Immature natural killer cell (primary cell): ENCODE results near the gene SEC14L6. TPM values are rescaled to one million over a fixed set of nuclear protein-coding genes. Genes with fewer than 3 reads are reported as not detected.
"Not testable (repeated sequence)": the region's sequence is repeated elsewhere in the genome, so short reads cannot be mapped to it uniquely, and the experiment has no call there.

ENCODE experiments used
- DNase-seq, 3 donors: peaks; one replicate each; pipeline ENCODE4 v3.0.0; 2022; ENCODE audit warnings: mixed read lengths in 1 of 3
- H3K27ac Mint-ChIP-seq, 6 donors: one replicate each; pipeline ENCODE4 v1.8.0; 2020; ENCODE audit warnings: mixed read lengths in 6 of 6, mild to moderate bottlenecking in 5 of 6, inconsistent platforms in 4 of 6, moderate library complexity in 3 of 6
- H3K27me3 Mint-ChIP-seq, 3 donors: one replicate each; pipeline ENCODE4 v1.8.0; 2020 to 2021; ENCODE audit warnings: low read depth in 3 of 3, mild to moderate bottlenecking in 3 of 3, mixed read lengths in 3 of 3, moderate library complexity in 3 of 3, inconsistent platforms in 1 of 3
- H3K36me3 Mint-ChIP-seq, 3 donors: one replicate each; pipeline ENCODE4 v1.8.0; 2020; ENCODE audit warnings: mixed read lengths in 3 of 3, inconsistent platforms in 2 of 3, mild to moderate bottlenecking in 2 of 3
- H3K4me1 Mint-ChIP-seq, 2 donors: one replicate each; pipeline ENCODE4 v1.8.0; 2020; ENCODE audit warnings: inconsistent platforms in 2 of 2, mild to moderate bottlenecking in 2 of 2, mixed read lengths in 2 of 2, moderate library complexity in 1 of 2
- H3K4me3 Mint-ChIP-seq, 5 donors: one replicate each; pipeline ENCODE4 v1.8.0; 2020; ENCODE audit warnings: mild to moderate bottlenecking in 5 of 5, mixed read lengths in 5 of 5, inconsistent platforms in 3 of 5, moderate library complexity in 3 of 5
- H3K9me3 Mint-ChIP-seq, 6 donors: one replicate each; pipeline ENCODE4 v1.8.0; 2020; ENCODE audit warnings: mild to moderate bottlenecking in 6 of 6, mixed read lengths in 6 of 6, inconsistent platforms in 4 of 6, moderate library complexity in 3 of 6
- polyA plus RNA-seq, 3 donors: library from polyadenylated mRNA; unstranded; fragments of 300-500 nt; fragmentation: Illumina TruSeq; gene quantifications; one replicate each; pipeline ENCODE4 v1.2.3, GENCODE V29; 2021

The SEC14L6 gene
- polyA plus RNA-seq, 3 donors from 2014 or later: 1.0 TPM; not detected in 2

- Mint-ChIP-seq H3K4me1 (no peaks in the 10 kb centered on the region), H3K27ac (no peak overlapping the region), H3K27me3 (peaks cover 0 to 2% (median 2%) of the 10 kb centered on the region in 3 donors), H3K9me3 (no peaks in the 10 kb centered on the region), H3K36me3 (no peaks in the 10 kb centered on the region), H3K4me3 (no peak overlapping the region)
- no peak for DNase-seq
Measured at GRCh38 chr22:30561402-30562189, 15.1 kb upstream of the SEC14L6 start.

GRCh38 chr22:30560643-30561202, 14.2 kb upstream of the SEC14L6 start:
- not testable (repeated sequence) for H3K9me3 Mint-ChIP-seq, H3K4me3 Mint-ChIP-seq, H3K36me3 Mint-ChIP-seq, H3K4me1 Mint-ChIP-seq, DNase-seq, H3K27ac Mint-ChIP-seq, H3K27me3 Mint-ChIP-seq

DNA sequence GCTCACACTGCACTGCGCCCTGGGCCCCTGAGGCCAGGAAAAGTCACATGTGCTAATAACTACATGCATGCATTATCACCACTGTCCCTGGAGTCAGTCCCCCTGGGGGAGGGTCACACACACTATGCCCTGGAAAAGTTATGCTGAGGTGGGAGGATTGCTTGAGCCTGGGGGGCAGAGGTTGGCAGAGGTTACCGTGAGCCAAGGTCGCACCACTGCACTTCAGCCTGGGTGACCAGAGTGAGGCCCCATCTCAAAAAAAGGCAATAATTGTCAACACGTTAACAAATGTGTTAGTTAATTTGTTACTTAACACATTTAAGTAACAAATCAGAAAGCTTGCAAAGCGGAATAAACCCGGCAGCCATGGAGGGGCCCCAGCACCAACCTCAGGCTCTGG, 13.3 kb upstream of the SEC14L6 start:
- Mint-ChIP-seq H3K4me3 (no peak overlapping the region), H3K27me3 (peaks cover 0 to 2% (median 2%) of the 10 kb centered on the region in 3 donors), H3K9me3 (no peaks in the 10 kb centered on the region), H3K27ac (no peak overlapping the region), H3K36me3 (no peaks in the 10 kb centered on the region), H3K4me1 (no peaks in the 10 kb centered on the region)
- no peak for DNase-seq

- Mint-ChIP-seq H3K4me1 (no peaks in the 10 kb centered on the region), H3K4me3 (no peak overlapping the region), H3K36me3 (no peaks in the 10 kb centered on the region), H3K27me3 (peaks cover 0 to 2% (median 2%) of the 10 kb centered on the region in 3 donors), H3K9me3 (no peaks in the 10 kb centered on the region), H3K27ac (no peak overlapping the region)
- no peak for DNase-seq
Measured at GRCh38 chr22:30557243-30557642, 10.7 kb upstream of the SEC14L6 start.

- no peaks in the 10 kb centered on the region for H3K36me3 Mint-ChIP-seq
- DNase-seq: no peak
- H3K9me3 Mint-ChIP-seq: no peaks in the 10 kb centered on the region
- no peak overlapping the region for H3K27ac Mint-ChIP-seq
- H3K4me1 Mint-ChIP-seq: no peaks in the 10 kb centered on the region
- peaks cover 0 to 2% (median 2%) of the 10 kb centered on the region in 3 donors for H3K27me3 Mint-ChIP-seq
- H3K4me3 Mint-ChIP-seq: no peak overlapping the region
Measured at GRCh38 chr22:30556388-30556787, 9.8 kb upstream of the SEC14L6 start.

- Mint-ChIP-seq H3K36me3 (no peaks in the 10 kb centered on the region), H3K27ac (no peak overlapping the region)
Measured at GRCh38 chr22:30555282-30556210, 9.0 kb upstream of the SEC14L6 start.

GRCh38 chr22:30553971-30554370, 7.4 kb upstream of the SEC14L6 start:
- H3K27ac Mint-ChIP-seq: no peak overlapping the region
- no peak overlapping the region for H3K4me3 Mint-ChIP-seq
- H3K36me3 Mint-ChIP-seq: no peaks in the 10 kb centered on the region
- no peaks in the 10 kb centered on the region for H3K4me1 Mint-ChIP-seq
- no peaks in the 10 kb centered on the region for H3K9me3 Mint-ChIP-seq
- DNase-seq: no peak
- H3K27me3 Mint-ChIP-seq: peaks cover 2 to 7% (median 4%) of the 10 kb centered on the region in 3 donors

More at GRCh38 chr22:30555282-30556210, 9.0 kb upstream of the SEC14L6 start:
- no peak overlapping the region for H3K4me3 Mint-ChIP-seq
- H3K27me3 Mint-ChIP-seq: peaks cover 0 to 2% (median 2%) of the 10 kb centered on the region in 3 donors
- H3K4me1 Mint-ChIP-seq: no peaks in the 10 kb centered on the region
- no peak for DNase-seq
- no peaks in the 10 kb centered on the region for H3K9me3 Mint-ChIP-seq

GRCh38 chr22:30552719-30553118, 6.2 kb upstream of the SEC14L6 start:
- no peaks in the 10 kb centered on the region for H3K4me1 Mint-ChIP-seq
- no peak for DNase-seq
- H3K36me3 Mint-ChIP-seq: no peaks in the 10 kb centered on the region
- H3K9me3 Mint-ChIP-seq: no peaks in the 10 kb centered on the region
- no peak overlapping the region for H3K4me3 Mint-ChIP-seq
- H3K27me3 Mint-ChIP-seq: peaks cover 2 to 11% (median 7%) of the 10 kb centered on the region in 3 donors
- no peak overlapping the region for H3K27ac Mint-ChIP-seq

GRCh38 chr22:30551813-30552212, 5.3 kb upstream of the SEC14L6 start:
- not testable (repeated sequence) for H3K27ac Mint-ChIP-seq, H3K4me1 Mint-ChIP-seq, DNase-seq, H3K4me3 Mint-ChIP-seq, H3K36me3 Mint-ChIP-seq, H3K9me3 Mint-ChIP-seq
- peaks cover 4 to 13% (median 5%) of the 10 kb centered on the region in 3 donors for H3K27me3 Mint-ChIP-seq

- peaks cover 3 to 20% (median 15%) of the 10 kb centered on the region in 3 donors for H3K27me3 Mint-ChIP-seq
- DNase-seq: no peak
- H3K4me3 Mint-ChIP-seq: no peak overlapping the region
- H3K4me1 Mint-ChIP-seq: no peaks in the 10 kb centered on the region
- no peak overlapping the region for H3K27ac Mint-ChIP-seq
- no peaks in the 10 kb centered on the region for H3K36me3 Mint-ChIP-seq
- H3K9me3 Mint-ChIP-seq: peaks cover 0 to 1% (median 0%) of the 10 kb centered on the region in 6 donors
Measured at GRCh38 chr22:30547188-30547587, 647 bp upstream of the SEC14L6 start.

DNA sequence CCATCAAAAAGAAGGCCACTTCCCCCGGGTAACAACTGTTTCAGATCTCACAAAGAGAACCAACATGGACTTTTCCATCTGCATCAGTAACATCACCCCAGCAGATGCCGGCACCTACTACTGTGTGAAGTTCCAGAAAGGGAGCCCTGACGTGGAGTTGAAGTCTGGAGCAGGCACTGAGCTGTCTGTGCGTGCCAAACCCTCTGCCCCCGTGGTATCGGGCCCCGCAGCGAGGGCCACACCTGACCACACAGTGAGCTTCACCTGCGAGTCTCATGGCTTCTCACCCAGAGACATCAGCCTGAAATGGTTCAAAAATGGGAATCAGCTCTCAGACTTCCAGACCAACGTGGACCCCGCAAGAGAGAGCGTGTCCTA, 3.7 kb downstream of the SEC14L6 start:
- H3K27me3 Mint-ChIP-seq: peaks cover 13 to 19% (median 15%) of the 10 kb centered on the region in 3 donors
- no peaks in the 10 kb centered on the region for H3K36me3 Mint-ChIP-seq
- peaks cover 0 to 1% (median 0%) of the 10 kb centered on the region in 6 donors for H3K9me3 Mint-ChIP-seq
- H3K27ac Mint-ChIP-seq: no peak overlapping the region
- no peak for DNase-seq
- no peak overlapping the region for H3K4me3 Mint-ChIP-seq
- no peaks in the 10 kb centered on the region for H3K4me1 Mint-ChIP-seq

DNA sequence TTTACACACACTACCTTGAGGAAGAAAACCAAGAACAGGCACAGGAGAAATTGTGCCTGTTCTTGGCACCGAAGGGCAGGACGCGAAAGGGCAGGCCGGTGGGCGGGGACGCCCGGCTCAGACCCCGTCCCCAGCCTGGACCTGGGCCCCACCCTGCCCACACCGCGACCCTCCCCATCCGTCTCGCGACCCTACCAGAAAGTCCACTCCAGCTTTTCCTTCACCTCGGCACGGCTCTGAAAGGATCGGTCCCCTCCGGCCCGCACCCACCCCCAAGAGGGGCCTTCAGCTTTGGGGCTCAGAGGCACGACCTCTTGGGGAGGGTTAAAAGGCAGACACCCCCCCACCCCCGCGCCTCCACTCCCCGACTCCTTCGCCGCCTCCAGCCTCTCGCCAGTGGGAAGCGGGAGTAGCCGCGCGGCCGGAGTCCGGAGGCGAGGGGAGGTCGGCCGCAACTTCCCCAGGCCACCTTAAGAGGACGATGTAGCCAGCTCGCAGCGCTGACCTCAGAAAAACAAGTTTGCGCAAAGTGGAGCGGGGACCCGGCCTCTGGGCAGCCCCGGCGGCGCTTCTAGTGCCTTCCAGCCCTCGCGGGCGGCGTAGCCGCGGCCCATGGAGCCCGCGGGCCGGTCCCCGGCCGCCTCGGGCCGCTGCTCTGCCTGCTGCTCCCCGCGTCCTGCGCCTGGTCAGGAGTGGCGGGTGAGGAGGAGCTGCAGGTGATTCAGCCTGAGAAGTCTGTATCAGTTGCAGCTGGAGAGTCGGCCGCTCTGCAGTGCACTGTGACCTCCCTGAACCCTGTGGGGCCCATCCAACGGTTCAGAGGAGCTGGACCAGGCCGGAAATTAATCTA, 4.4 kb downstream of the SEC14L6 start:
- Mint-ChIP-seq H3K36me3 (no peaks in the 10 kb centered on the region), H3K9me3 (peaks cover 0 to 1% (median 0%) of the 10 kb centered on the region in 6 donors), H3K4me1 (no peaks in the 10 kb centered on the region), H3K27ac (no peak overlapping the region), H3K27me3 (peaks cover 13 to 19% (median 16%) of the 10 kb centered on the region in 3 donors), H3K4me3 (peak overlapping the region in 1 of 5 donors; percentile 45)
- no peak for DNase-seq

DNA sequence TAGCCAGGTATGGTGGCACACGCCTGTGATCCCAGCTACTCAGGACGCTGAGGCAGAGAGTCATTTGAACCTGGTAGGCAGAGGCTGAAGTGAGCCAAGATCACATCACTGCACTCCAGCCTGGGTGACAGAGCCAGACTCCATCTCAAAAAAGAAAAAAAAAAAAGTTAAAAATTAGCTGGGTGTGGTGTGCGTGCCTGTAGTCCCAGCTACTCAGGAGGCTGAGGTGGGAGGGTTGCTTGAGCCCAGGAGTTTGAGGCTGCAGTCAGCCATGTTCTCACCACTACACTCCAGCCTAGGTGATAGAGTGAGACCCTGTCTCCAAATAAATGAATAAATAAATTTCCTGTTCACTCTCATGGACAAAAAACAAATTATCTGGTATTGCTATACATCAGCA, 5.0 kb downstream of the SEC14L6 start:
- DNase-seq, H3K9me3 Mint-ChIP-seq, H3K4me1 Mint-ChIP-seq, H3K27ac Mint-ChIP-seq, H3K36me3 Mint-ChIP-seq: not testable (repeated sequence)
- H3K27me3 Mint-ChIP-seq: peaks cover 11 to 18% (median 17%) of the 10 kb centered on the region in 3 donors
- peak overlapping the region in 2 of 5 donors; percentile 40 to 45 for H3K4me3 Mint-ChIP-seq
